Esophagus muscularis mucosa (tissue), 3 donors: ENCODE results near the gene TRIM7.

Source experiments
- POLR2A ChIP-seq: fragments of 450-650 bp; IDR thresholded peaks from one replicate; pipeline ENCODE4 v1.6.1; 2017; ENCODE audit warnings: antibody characterized with exemption, moderate library complexity, mild to moderate bottlenecking, low read depth
- TF ChIP-seq, protein P1 (sequence below), 3 experiments: fragments of 200-600 bp in 2 of 3; fragments of 450-650 bp in 1 of 3; sonication (generic) in 2 of 3; IDR thresholded peaks; one replicate each; pipeline ENCODE4 v1.5.1; 2017 to 2019; ENCODE audit warnings: antibody characterized with exemption in 3 of 3, mild to moderate bottlenecking in 2 of 3, moderate library complexity in 1 of 3

DNA sequence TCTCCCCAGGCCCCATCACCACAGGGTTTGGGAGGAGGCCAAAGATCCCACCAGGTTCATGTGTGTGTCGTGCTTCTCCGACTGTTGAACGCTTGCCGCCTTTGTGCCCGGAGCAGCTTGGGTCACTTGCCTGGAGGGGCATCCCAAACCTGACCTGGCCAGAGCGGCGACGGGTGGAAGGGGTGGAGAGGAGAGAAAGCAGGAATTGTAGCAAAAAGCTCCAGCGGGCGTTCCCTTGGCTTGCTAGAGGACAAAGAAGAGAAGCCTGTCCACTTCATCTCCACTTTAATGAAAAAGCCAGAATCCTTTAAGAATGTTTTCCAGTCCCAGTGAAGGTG, 15.2 kb upstream of the TRIM7 start:
- TF ChIP-seq, protein P1, sequence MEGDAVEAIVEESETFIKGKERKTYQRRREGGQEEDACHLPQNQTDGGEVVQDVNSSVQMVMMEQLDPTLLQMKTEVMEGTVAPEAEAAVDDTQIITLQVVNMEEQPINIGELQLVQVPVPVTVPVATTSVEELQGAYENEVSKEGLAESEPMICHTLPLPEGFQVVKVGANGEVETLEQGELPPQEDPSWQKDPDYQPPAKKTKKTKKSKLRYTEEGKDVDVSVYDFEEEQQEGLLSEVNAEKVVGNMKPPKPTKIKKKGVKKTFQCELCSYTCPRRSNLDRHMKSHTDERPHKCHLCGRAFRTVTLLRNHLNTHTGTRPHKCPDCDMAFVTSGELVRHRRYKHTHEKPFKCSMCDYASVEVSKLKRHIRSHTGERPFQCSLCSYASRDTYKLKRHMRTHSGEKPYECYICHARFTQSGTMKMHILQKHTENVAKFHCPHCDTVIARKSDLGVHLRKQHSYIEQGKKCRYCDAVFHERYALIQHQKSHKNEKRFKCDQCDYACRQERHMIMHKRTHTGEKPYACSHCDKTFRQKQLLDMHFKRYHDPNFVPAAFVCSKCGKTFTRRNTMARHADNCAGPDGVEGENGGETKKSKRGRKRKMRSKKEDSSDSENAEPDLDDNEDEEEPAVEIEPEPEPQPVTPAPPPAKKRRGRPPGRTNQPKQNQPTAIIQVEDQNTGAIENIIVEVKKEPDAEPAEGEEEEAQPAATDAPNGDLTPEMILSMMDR (IDR thresholded peaks at IDR 0.05), result no peak
- TF ChIP-seq POLR2A, result no peak
